SK-MEL-5 (cell line): ENCODE data around the gene RHOJ. TPM values are rescaled to one million over a fixed set of nuclear protein-coding genes. Genes with fewer than 3 reads are reported as not detected.
"Not testable (repeated sequence)": the region's sequence is repeated elsewhere in the genome, so short reads cannot be mapped to it uniquely, and the experiment has no call there.

Source experiments
- DNase-seq: peaks from one replicate; pipeline ENCODE4 v3.0.0-alpha.2; 2016; ENCODE audit warnings: low read depth, low spot score
- in situ Hi-C: cut with HindIII; loops from 2 replicates; pipeline ENCODE4 v1.10.0; 2016; ENCODE audit warnings: low sequenced_read_pairs, high pct_unique_total_duplicates, low pct_unique_long_range_greater_than_20kb
- total RNA-seq: library from RNA; depleted of rRNA; stranded (reverse); fragments of >200 nt; shearing (Covaris generic); gene quantifications from 2 replicates; pipeline ENCODE4 v1.2.3, GENCODE V29; 2014

The RHOJ gene
- total RNA-seq, 1 experiment from 2014 or later, result 7.3 TPM

GRCh38 chr14:63282997-63283883, 79.0 kb downstream of the RHOJ start:
- no peak for DNase-seq
- in situ Hi-C loops, result no loop called here

GRCh38 chr14:63283884-63284248, 79.6 kb downstream of the RHOJ start:
- in situ Hi-C loops, result no loop called here
- DNase-seq, result no peak

GRCh38 chr14:63286071-63286470, 81.8 kb downstream of the RHOJ start:
- no peak for DNase-seq
- in situ Hi-C loops, result no loop called here

- in situ Hi-C loops, result no loop called here
- DNase-seq, result no peak
Measured at GRCh38 chr14:63287666-63288483, 83.6 kb downstream of the RHOJ start.

- in situ Hi-C loops, result no loop called here
Measured at GRCh38 chr14:63288853-63289252, 84.6 kb downstream of the RHOJ start.

GRCh38 chr14:63290741-63291430, 86.6 kb downstream of the RHOJ start:
- DNase-seq, result no peak
- in situ Hi-C loops, result no loop called here

More at GRCh38 chr14:63288853-63289252, 84.6 kb downstream of the RHOJ start:
- DNase-seq, result no peak

GRCh38 chr14:63292805-63293204, 88.6 kb downstream of the RHOJ start:
- in situ Hi-C loops, result no loop called here
- DNase-seq, result no peak

GRCh38 chr14:63295231-63295685, 91.0 kb downstream of the RHOJ start:
- DNase-seq, result no peak
- in situ Hi-C loops, result no loop called here

- in situ Hi-C loops, result no loop called here
- DNase-seq, result no peak
Measured at GRCh38 chr14:63296060-63296563, 91.9 kb downstream of the RHOJ start.

GRCh38 chr14:63297372-63298063, 93.3 kb downstream of the RHOJ start:
- DNase-seq, result no peak
- in situ Hi-C loops, result no loop called here

- no peak for DNase-seq
- in situ Hi-C loops, result no loop called here
Measured at GRCh38 chr14:63299351-63300110, 95.3 kb downstream of the RHOJ start.

GRCh38 chr14:63300854-63301253, 96.6 kb downstream of the RHOJ start:
- in situ Hi-C loops, result no loop called here
- no peak for DNase-seq

- in situ Hi-C loops, result no loop called here
- no peak for DNase-seq
Measured at GRCh38 chr14:63301891-63302534, 97.8 kb downstream of the RHOJ start.

GRCh38 chr14:63304429-63304828, 100.2 kb downstream of the RHOJ start:
- DNase-seq, in situ Hi-C loops: not testable (repeated sequence)

- peak; percentile 43 for DNase-seq
- in situ Hi-C loops, result no loop called here
Measured at GRCh38 chr14:63308723-63309317, 104.6 kb downstream of the RHOJ start.

GRCh38 chr14:63318835-63319234, 114.6 kb downstream of the RHOJ start, which contains the start of gene GPHB5:
Gene GPHB5 (minus strand): TSS chr14:63318935. CDS start chr14:63317849, 1,086 bp downstream.
- in situ Hi-C loops, result no loop called here
- no peak for DNase-seq
